NCI-H2081 treated with DMSO at 0.1 percent for 48 hours (cell line): ENCODE measurements around the gene CASKIN1.
"Not testable (repeated sequence)": the region's sequence is repeated elsewhere in the genome, so short reads cannot be mapped to it uniquely, and the experiment has no call there.

ENCODE experiments used
- DNase-seq: peaks from one replicate; lab custom pipeline; 2025; lab: John Stamatoyannopoulos, UW

CASKIN1 gene

GRCh38 chr16:2155091-2155950 is 41.1 kb downstream of the CASKIN1 start, which contains the start of gene TRAF7:
Gene TRAF7 (plus strand): TSS chr16:2155782. CDS start chr16:2163921, 8,139 bp downstream.
- DNase-seq: peak; percentile 99

GRCh38 chr16:2154533-2155090 is 41.8 kb downstream of the CASKIN1 start:
- DNase-seq: no peak

GRCh38 chr16:2152695-2153506 is 43.5 kb downstream of the CASKIN1 start:
- no peak for DNase-seq

GRCh38 chr16:2151188-2152091 is 45.0 kb downstream of the CASKIN1 start:
- DNase-seq: no peak

GRCh38 chr16:2150418-2151187 is 45.8 kb downstream of the CASKIN1 start:
- DNase-seq: no peak

GRCh38 chr16:2149630-2150417 is 46.6 kb downstream of the CASKIN1 start:
- DNase-seq: no peak

GRCh38 chr16:2148714-2149629 is 47.4 kb downstream of the CASKIN1 start:
- DNase-seq: no peak

- DNase-seq: peak; percentile 76
Measured at GRCh38 chr16:2147981-2148671, 48.3 kb downstream of the CASKIN1 start, which contains the start of gene RAB26. Gene RAB26 (plus strand): TSS chr16:2148625. CDS start chr16:2148784, 159 bp downstream.

GRCh38 chr16:2147378-2147777 is 49.0 kb downstream of the CASKIN1 start:
- DNase-seq: no peak

GRCh38 chr16:2145843-2146242 is 50.6 kb downstream of the CASKIN1 start:
- no peak for DNase-seq

GRCh38 chr16:2143878-2144485 is 52.4 kb downstream of the CASKIN1 start:
- DNase-seq: no peak

- no peak for DNase-seq
Measured at GRCh38 chr16:2142942-2143877, 53.2 kb downstream of the CASKIN1 start.

GRCh38 chr16:2135770-2136490 is 60.5 kb downstream of the CASKIN1 start, which contains the start of gene PKD1:
Gene PKD1 (minus strand): TSS chr16:2135898. CDS start chr16:2135689, 209 bp downstream.
- DNase-seq: peak; percentile 54

- DNase-seq: not testable (repeated sequence)
Measured at GRCh38 chr16:2135071-2135470, 61.3 kb downstream of the CASKIN1 start.

GRCh38 chr16:2133797-2134196 is 62.6 kb downstream of the CASKIN1 start:
- DNase-seq: not testable (repeated sequence)
